GM21528 (cell line): ENCODE data around the gene DHPS.

ENCODE experiments used
- ATAC-seq: cut with Tn5 transposase; IDR thresholded peaks from one replicate; pipeline ENCODE4 v1.9.1; 2021; ENCODE audit warnings: mild to moderate bottlenecking, moderate library complexity; ENCODE audit not compliant: unreplicated experiment, low FRiP score

Gene DHPS

GRCh38 chr19:12675940-12676339 is 5.7 kb downstream of the DHPS start:
- ATAC-seq: no peak

- no peak for ATAC-seq
These were observed 6.3 kb downstream of the DHPS start for GRCh38 chr19:12675399-12675798.

GRCh38 chr19:12672744-12673143 is 8.9 kb downstream of the DHPS start:
- no peak for ATAC-seq

GRCh38 chr19:12670159-12670928 is 11.3 kb downstream of the DHPS start:
- no peak for ATAC-seq

- ATAC-seq: peak; percentile 35
These were observed 12.2 kb downstream of the DHPS start for GRCh38 chr19:12669270-12670158.

GRCh38 chr19:12668932-12669269 is 12.8 kb downstream of the DHPS start:
- no peak for ATAC-seq

- ATAC-seq: no peak
These were observed 13.3 kb downstream of the DHPS start for GRCh38 chr19:12668346-12668745.

GRCh38 chr19:12667731-12668302 is 13.9 kb downstream of the DHPS start:
- ATAC-seq: no peak

GRCh38 chr19:12666265-12667048 is 15.2 kb downstream of the DHPS start, which contains the start of the genes MAN2B1 and WDR83:
Gene MAN2B1 (minus strand): TSS chr19:12666742. CDS start chr19:12666701, 41 bp downstream.
Gene WDR83 (plus strand): TSS chr19:12666807. CDS start chr19:12669791, 2,984 bp downstream.
- no peak for ATAC-seq

- no peak for ATAC-seq
These were observed 15.9 kb downstream of the DHPS start for GRCh38 chr19:12665671-12666264.

GRCh38 chr19:12665281-12665573 is 16.5 kb downstream of the DHPS start:
- ATAC-seq: no peak

- no peak for ATAC-seq
These were observed 17.0 kb downstream of the DHPS start for GRCh38 chr19:12664406-12665280.

- ATAC-seq: no peak
These were observed 20.7 kb downstream of the DHPS start for GRCh38 chr19:12660980-12661379.

- ATAC-seq: no peak
These were observed 23.7 kb downstream of the DHPS start for GRCh38 chr19:12657966-12658365.

- no peak for ATAC-seq
These were observed 24.6 kb downstream of the DHPS start for GRCh38 chr19:12656899-12657571.

- no peak for ATAC-seq
These were observed 26.1 kb downstream of the DHPS start for GRCh38 chr19:12655546-12655945.

GRCh38 chr19:12652219-12652618 is 29.5 kb downstream of the DHPS start:
- ATAC-seq: no peak

- no peak for ATAC-seq
These were observed 31.7 kb downstream of the DHPS start for GRCh38 chr19:12649941-12650340.

- ATAC-seq: no peak
These were observed 33.6 kb downstream of the DHPS start for GRCh38 chr19:12648088-12648487.
